Testis (tissue), 2 donors: Measurements from ENCODE around the gene MYRF.

Experiments
- CTCF ChIP-seq, 3 experiments: fragments of 450-650 bp in 2 of 3; fragments of 200-600 bp in 1 of 3; sonication (generic) in 1 of 3; IDR thresholded peaks; one replicate each; pipeline ENCODE4 v1.5.1; 2016 to 2019; ENCODE audit warnings: antibody characterized with exemption in 3 of 3, mild to moderate bottlenecking in 2 of 3, moderate library complexity in 1 of 3
- POLR2A ChIP-seq: fragments of 450-650 bp; IDR thresholded peaks from one replicate; pipeline ENCODE4 v1.6.1; 2017; ENCODE audit warnings: antibody characterized with exemption, mild to moderate bottlenecking, moderate library complexity

GRCh38 chr11:61744609-61745156 is 7.8 kb upstream of the MYRF start:
- TF ChIP-seq CTCF (IDR thresholded peaks at IDR 0.05) (no peak), POLR2A (no peak)
